ENCODE measurements around the gene TTI1. TPM values are rescaled to one million over a fixed set of nuclear protein-coding genes. Genes with fewer than 3 reads are reported as not detected.

TTI1 gene
- total and polyA plus RNA-seq, 9 of the 15 experiments (the other 6 are each of a cell fraction or from before 2014, with no cell fraction given): 9.8 to 55.1 (median 39.4) TPM

DNA sequence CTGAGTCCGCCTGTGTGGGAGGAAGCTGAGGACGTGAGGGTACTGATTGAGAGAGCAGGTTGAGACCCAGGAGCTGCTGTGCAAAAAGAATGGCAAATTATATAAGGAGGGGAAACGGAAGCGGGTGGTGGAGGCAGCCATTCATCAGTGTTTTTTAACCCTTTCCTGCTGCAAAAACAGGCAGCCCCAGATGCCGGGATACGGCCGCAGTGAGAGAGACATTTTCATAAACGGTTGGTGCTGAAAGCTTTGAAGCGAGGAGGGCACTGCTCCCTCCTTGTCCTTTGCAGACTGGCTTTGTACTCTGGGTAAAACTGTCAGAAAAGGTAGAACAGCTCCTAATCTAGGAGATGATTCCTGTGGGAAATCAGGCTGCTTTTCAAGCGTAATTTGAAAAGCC is 56.4 kb downstream of the TTI1 start (continued):
- TF ChIP-seq, protein P1, sequence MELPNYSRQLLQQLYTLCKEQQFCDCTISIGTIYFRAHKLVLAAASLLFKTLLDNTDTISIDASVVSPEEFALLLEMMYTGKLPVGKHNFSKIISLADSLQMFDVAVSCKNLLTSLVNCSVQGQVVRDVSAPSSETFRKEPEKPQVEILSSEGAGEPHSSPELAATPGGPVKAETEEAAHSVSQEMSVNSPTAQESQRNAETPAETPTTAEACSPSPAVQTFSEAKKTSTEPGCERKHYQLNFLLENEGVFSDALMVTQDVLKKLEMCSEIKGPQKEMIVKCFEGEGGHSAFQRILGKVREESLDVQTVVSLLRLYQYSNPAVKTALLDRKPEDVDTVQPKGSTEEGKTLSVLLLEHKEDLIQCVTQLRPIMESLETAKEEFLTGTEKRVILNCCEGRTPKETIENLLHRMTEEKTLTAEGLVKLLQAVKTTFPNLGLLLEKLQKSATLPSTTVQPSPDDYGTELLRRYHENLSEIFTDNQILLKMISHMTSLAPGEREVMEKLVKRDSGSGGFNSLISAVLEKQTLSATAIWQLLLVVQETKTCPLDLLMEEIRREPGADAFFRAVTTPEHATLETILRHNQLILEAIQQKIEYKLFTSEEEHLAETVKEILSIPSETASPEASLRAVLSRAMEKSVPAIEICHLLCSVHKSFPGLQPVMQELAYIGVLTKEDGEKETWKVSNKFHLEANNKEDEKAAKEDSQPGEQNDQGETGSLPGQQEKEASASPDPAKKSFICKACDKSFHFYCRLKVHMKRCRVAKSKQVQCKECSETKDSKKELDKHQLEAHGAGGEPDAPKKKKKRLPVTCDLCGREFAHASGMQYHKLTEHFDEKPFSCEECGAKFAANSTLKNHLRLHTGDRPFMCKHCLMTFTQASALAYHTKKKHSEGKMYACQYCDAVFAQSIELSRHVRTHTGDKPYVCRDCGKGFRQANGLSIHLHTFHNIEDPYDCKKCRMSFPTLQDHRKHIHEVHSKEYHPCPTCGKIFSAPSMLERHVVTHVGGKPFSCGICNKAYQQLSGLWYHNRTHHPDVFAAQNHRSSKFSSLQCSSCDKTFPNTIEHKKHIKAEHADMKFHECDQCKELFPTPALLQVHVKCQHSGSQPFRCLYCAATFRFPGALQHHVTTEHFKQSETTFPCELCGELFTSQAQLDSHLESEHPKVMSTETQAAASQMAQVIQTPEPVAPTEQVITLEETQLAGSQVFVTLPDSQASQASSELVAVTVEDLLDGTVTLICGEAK (IDR thresholded peaks at IDR 0.05): no peak
- TF ChIP-seq, protein P1 (CRISPR knock-in tag; IDR thresholded peaks at IDR 0.05): no peak
- no peak for TF ChIP-seq ZNF184 (CRISPR knock-in tag; IDR thresholded peaks at IDR 0.05)
